Kidney glomerular epithelial cell (primary cell): ENCODE results near the gene AQP2.

Experiments
- DNase-seq: peaks from one replicate; lab custom pipeline; 2025; lab: John Stamatoyannopoulos, UW

AQP2 gene

GRCh38 chr12:49955899-49956662 is 5.5 kb downstream of the AQP2 start:
- no peak for DNase-seq

- DNase-seq, result peak; percentile 41
Observed at GRCh38 chr12:49956663-49957569, 6.4 kb downstream of the AQP2 start.

DNA sequence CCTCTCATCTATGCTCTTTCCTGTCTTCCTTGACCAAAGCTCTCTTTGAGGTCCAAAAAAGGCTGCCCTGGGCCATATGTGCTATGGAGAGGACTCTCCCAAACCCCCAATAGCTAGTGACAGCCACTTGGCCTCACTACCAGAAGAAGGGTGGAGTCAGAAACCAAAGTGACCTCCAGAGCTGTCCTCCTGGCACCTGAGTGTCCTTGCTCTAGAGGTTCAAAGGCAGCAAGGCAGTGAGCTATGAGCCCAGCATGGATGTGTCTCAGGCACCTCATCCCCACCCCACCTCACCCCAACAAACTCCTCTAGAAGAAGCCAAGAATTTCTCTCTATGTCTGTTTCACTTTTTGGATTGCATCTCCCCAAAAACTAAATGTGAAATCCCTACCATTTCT is 7.0 kb downstream of the AQP2 start:
- DNase-seq, result no peak

- DNase-seq, result peak; percentile 63
Observed at GRCh38 chr12:49959685-49960473, 9.3 kb downstream of the AQP2 start.

GRCh38 chr12:49960474-49961110 is 10.1 kb downstream of the AQP2 start:
- DNase-seq, result no peak

GRCh38 chr12:49961111-49961922 is 10.8 kb downstream of the AQP2 start, which contains the start of gene AQP5:
Gene AQP5, plus strand, starts transcription at chr12:49961872. Its CDS starts 146 bp downstream, at chr12:49962018.
- no peak for DNase-seq

DNA sequence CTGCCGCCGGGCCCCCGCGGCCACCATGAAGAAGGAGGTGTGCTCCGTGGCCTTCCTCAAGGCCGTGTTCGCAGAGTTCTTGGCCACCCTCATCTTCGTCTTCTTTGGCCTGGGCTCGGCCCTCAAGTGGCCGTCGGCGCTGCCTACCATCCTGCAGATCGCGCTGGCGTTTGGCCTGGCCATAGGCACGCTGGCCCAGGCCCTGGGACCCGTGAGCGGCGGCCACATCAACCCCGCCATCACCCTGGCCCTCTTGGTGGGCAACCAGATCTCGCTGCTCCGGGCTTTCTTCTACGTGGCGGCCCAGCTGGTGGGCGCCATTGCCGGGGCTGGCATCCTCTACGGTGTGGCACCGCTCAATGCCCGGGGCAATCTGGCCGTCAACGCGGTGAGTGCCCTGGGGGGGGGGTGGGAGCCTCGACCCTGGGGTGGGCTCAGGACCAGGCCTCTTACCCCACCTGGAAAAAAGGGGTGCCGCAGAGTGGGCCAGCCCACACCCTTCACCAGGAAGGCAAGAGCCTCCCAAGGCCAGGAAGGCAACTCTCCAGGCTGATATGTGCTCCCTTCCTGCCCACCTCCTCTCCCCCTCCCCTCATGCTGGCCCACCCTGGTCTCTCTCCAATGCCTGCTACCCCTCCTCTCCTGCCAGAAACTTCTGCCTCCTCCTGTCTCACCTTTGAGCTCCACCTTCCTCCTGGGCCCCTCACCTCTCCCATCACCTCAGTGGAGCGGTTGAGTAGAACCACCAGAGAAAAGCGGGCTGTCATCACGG is 11.6 kb downstream of the AQP2 start:
- DNase-seq, result no peak

DNA sequence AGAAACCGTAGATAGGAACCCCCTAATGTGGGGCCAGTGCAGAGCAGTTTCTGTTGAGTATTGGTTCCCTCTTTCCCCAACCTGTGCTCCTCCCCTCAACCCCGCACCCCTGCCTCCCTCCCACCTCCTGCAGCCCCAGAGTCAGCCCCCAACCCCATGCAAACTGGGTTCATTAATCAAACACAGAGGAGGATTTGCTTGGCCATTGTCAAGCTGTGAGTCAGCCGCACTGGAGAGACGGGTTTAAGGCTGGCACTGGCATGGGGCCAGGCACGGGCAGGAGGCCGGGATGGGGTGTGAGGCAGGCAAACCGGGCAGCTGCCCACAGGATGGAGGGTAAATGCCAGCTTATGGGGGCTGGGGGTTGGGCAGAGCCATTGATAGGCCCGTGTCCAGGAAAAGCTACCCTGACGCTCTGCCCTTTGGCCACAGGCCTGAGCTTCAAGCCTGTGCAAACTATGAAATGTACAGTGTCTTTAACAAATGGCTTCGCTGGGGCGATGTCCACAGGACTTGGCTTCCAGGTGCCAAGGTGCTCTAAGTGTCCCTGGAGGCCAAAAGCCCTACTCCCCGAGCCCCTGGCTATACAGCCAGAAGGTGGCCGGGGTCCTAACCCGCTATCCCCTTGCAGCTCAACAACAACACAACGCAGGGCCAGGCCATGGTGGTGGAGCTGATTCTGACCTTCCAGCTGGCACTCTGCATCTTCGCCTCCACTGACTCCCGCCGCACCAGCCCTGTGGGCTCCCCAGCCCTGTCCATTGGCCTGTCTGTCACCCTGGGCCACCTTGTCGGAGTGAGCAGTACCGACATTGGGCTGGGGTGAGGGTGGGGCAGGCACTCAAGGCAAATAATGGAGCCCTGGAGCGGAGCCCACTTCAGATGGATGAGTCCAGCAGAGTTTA is 12.6 kb downstream of the AQP2 start:
- DNase-seq, result peak; percentile 83

- no peak for DNase-seq
Observed at GRCh38 chr12:49963976-49964815, 13.7 kb downstream of the AQP2 start.

DNA sequence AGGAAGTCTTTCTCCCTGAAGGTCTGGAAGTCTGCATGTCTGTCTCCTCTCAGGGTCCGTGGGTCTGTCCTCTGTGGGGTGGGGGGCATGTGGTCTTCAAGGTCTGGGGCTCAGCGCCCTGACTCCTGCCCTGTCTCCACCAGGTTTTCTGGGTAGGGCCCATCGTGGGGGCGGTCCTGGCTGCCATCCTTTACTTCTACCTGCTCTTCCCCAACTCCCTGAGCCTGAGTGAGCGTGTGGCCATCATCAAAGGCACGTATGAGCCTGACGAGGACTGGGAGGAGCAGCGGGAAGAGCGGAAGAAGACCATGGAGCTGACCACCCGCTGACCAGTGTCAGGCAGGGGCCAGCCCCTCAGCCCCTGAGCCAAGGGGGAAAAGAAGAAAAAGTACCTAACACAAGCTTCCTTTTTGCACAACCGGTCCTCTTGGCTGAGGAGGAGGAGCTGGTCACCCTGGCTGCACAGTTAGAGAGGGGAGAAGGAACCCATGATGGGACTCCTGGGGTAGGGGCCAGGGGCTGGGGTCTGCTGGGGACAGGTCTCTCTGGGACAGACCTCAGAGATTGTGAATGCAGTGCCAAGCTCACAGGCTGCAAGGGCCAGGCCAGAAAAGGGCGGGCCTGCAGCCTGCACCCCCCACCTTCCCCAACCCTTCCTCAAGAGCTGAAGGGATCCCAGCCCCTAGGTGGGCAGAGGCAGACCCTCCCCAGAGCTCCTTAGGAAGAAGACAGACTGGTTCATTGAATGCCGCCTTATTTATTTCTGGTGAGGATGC is 14.5 kb downstream of the AQP2 start:
- no peak for DNase-seq

DNA sequence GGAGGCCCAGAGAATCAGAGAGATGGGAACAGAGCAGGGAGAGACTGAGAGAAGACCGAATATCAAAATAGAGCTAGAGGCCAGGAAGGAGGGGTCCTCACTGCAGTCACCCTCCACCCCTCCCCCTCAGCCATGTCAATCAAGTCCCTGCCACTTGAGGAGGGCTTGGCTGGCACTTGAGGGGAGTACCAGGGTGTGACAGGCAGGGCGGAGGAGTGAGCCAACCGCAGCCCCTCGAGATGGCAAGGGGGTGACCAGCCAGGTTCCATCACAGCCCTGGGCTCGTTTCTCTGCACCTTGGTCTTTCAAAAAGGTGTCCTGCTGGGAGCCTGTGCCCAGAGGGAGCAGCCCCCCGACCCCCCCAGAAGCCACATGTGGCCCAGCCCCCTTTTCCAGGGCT is 15.3 kb downstream of the AQP2 start:
- no peak for DNase-seq

- DNase-seq, result no peak
Observed at GRCh38 chr12:49966511-49967041, 16.0 kb downstream of the AQP2 start.

- peak; percentile 72 for DNase-seq
Observed at GRCh38 chr12:49967042-49967776, 16.7 kb downstream of the AQP2 start.

GRCh38 chr12:49967777-49968250 is 17.3 kb downstream of the AQP2 start:
- no peak for DNase-seq

DNA sequence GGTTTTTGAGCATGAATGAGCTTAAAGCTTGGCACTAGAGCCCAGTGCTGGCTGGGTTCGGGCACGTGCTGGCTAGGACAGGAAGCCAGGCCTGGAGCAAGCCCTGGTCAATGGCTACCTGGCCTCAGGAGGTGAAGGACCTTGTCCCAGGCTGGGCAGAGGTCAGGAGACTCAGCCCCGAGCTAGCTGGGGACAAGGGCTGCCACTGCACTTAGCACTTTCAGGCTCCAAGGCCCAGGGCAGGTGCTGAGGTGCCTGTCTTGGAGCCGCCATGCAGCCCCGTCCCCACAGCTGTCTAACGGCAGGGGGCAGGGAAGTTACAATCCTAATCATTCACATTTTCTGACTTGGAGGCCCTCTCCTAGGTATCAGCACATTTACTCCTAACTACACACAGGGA is 17.9 kb downstream of the AQP2 start:
- DNase-seq, result no peak

DNA sequence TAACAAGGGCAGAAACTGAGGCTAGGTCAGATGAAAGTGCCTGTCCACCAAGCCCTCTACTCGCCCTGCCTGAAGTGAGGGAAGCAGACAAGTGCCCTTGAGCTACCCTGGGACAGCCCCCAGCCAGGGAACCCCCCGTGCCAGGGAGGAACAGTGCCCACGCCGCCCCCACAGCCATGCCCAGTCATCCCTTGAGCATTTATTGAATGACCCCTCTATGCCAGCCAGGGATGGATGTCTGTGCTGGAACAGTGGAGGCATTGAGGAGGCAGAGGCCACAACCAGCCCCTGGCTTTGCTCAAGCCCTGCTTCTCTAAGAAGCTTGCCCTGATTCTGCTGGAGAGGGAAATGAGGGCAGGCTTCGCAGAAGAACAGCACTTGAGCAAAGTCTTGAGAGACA is 18.5 kb downstream of the AQP2 start:
- no peak for DNase-seq
